COLO668 (cell line): ENCODE data around the gene TTC21A.
A peak's percentile ranks its signal among the peaks of the same experiment; 100 is the strongest.

ENCODE experiments used
- DNase-seq: peaks from one replicate; lab custom pipeline; 2025; ENCODE audit not compliant: unreplicated experiment; lab: John Stamatoyannopoulos, UW

Gene TTC21A

DNA sequence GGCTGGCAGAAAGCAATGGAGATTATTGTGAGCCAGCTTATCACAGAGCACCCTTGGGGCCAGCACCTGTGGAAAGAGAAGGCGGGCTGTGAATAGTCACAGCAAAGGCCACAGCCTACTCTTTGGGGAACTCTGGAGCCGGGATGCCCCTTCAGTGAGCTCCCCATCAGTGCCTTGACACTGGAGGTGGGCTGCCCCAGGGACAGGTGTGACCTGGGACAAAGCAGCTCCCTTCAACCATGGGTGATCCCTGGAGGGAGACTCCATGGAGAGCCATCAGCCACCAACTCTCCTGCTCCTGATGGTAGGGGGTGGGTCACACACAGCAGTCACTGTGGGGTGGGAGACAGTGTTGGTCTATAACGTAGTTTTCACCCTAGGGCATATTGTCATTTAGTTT is 5.8 kb downstream of the TTC21A start:
- DNase-seq, result no peak

GRCh38 chr3:39114456-39114855 is 7.0 kb downstream of the TTC21A start:
- no peak for DNase-seq

- DNase-seq, result no peak
These were observed 8.4 kb downstream of the TTC21A start for GRCh38 chr3:39115870-39116269.

DNA sequence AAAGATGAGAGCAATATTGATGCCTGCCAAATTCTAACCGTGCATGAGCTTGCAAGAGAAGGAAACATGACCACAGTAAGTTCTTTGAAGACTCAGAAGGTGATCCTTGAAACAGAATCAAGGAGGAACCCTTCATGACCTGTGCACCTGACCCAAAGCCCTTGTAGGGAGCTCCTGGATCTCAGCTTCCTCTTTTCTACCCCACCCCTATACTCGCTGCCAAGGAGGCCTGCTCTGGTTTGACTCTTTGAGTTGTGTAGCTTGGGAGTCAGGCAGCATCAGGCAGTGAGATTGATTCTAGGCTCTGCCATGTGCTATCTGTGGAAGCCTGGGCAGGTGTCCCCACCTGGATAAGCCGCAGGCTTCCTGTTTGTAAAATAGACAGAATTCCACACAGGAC is 10.6 kb downstream of the TTC21A start:
- DNase-seq, result no peak

DNA sequence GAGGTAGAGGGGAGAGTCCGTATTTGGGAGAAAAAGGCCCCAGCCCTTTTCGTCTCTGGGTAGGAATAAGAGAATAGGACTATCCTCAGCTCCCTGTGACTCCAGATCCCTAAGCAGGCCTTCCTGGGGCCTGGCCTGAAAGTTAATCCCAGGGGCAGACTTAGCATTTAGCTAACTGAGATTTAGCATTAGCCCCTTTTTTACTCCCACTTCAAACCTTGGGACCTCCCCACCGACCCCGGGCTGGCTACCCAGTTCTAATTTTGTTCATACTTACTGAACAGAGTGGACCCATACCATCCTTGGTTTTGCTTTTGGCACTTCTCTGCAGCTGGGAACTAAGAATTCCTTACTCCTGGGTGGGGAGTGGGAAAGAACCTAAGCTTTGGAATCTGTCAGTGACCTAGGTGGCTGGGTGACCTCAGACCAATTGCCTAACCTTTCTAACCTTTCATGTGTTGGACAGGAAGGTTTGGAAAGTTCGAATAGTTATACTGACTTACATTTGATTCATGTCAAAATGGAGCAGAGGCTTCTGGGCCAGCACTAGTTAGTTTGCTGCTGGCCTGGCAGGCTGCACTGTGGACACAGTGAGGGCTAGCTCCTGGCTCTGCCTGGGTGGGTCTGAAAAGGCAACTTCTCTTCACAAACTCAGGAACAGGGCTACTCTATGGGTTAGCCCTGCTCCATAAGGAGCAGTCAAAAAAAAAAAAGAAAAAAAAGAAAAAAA is 11.6 kb downstream of the TTC21A start:
- no peak for DNase-seq

DNA sequence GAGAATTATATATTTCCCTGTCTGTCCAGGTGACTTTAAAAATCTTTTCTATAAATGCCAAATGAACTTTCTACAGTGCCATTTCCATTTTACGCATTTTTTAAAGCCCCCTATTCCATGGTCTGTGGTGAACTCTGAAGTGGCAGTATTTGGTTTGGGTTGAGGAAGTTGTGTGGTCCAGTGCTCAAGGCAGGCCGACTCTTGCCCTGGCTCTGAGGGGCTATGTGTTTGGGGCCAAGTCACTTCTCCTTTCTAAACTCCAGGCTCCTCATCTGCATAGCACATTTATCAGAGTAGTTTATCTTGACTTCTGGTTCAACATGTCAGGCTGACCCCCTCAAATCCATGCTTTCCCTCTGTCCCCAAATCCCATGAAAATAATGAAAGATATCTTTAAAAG is 14.1 kb downstream of the TTC21A start:
- no peak for DNase-seq

DNA sequence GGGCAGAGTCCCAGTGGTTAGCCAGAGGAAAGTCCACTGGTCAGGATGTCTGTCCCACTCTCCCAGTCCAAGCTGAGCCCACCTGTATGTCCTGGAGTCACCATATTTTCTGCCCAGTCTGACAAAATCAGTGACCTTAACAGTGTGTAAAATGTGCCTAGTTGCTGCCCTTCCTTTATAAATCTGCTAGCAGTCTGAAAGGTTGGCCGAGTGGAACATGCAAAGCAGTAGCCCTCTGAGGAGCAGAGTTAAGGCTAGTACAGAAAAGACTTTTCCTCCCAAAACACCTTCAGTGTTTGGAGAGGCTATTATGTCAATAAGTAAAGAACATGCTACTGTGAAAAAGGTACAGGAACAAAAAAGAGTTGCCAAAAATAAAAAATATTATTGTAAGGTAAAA is 15.3 kb downstream of the TTC21A start:
- no peak for DNase-seq

- DNase-seq, result peak; percentile 3
These were observed 17.7 kb downstream of the TTC21A start for GRCh38 chr3:39124876-39125840.

DNA sequence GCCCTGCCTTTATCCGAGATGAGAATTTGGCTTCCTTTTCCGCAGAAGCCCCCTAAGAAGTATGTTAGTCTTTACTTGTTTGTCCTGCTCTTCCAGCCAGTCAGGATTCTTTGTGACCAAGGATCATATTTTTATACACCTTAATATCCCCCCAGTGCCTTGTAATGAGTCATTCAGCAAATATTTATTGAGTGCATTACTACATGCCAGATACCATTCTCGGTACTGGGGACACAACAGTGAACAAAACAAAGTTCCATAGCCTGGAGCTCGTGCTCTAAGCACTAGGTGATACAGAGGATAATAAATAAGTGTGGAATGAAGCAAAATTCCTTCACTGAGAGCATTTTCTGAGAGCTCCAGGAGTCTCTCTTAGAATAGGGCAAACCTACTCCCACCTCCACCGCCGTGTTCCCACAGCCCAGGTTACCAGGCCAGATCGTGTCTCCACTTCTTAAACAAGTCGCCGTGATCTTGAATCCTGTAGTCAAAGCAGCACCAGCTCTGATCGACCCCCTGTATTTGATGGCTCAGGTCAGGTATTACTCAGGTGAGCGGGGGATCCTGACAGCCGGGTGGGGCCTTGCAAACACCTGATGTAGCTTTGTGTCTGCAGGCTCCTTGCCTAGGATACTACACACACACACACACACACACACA is 18.5 kb downstream of the TTC21A start:
- no peak for DNase-seq

GRCh38 chr3:39126532-39127071 is 19.1 kb downstream of the TTC21A start:
- DNase-seq, result peak; percentile 25

DNA sequence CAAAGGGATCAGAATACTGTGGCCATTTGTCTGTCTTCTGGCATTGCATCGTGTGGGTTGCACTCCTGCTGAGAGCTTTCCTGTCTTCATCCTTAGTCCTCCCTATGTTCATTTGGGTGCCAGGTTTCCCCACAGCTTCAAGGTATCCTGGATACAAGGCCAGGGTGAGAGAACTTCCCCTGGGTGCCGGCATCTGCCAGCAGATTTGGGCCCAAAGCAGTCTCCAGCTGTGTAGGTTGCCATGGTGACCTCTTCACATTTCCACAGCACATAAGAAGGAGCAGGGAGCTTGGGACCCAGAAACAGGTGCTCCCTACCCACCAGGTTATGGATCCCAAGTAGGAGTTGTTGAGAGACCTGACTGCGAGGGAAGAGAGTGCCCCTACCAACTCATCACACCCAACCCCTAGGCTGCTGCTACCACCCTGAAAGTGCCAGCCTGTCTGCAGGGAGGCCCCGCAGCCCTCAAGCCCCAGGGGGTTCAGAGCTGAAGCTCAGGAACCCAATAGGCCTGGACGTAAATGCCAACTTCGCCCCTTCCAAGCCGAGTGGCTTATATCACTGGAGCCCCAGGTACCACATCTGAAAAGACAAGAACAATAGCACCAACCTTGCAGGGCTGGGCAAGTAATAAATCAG is 19.9 kb downstream of the TTC21A start:
- no peak for DNase-seq

- DNase-seq, result no peak
These were observed 20.4 kb downstream of the TTC21A start for GRCh38 chr3:39127908-39128304.

GRCh38 chr3:39128951-39129350 is 21.5 kb downstream of the TTC21A start:
- no peak for DNase-seq

GRCh38 chr3:39130026-39130425 is 22.5 kb downstream of the TTC21A start:
- DNase-seq, result no peak

DNA sequence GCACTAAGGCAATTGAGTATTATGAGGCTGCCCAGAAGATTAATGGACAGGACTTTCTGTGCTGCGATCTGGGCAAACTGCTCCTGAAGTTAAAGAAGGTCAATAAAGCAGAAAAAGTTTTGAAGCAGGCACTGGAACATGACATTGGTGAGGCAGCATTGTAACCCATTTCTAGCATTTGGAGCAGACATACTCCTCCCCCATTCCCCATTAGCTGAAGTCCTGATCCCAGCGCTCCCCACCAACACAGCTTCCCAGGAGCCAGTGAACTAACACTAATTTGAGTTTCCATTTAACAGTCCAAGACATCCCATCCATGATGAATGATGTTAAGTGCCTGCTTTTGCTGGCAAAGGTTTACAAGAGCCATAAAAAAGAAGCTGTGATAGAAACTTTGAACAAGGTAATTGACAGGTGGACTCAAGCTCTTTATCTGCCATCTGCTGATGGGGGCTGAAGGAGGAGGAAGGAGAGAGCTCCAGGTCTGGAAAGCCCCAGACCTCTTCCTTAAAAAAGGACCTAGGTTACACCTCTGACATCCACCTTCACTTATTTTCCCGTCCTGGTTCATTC is 23.3 kb downstream of the TTC21A start:
- DNase-seq, result no peak

DNA sequence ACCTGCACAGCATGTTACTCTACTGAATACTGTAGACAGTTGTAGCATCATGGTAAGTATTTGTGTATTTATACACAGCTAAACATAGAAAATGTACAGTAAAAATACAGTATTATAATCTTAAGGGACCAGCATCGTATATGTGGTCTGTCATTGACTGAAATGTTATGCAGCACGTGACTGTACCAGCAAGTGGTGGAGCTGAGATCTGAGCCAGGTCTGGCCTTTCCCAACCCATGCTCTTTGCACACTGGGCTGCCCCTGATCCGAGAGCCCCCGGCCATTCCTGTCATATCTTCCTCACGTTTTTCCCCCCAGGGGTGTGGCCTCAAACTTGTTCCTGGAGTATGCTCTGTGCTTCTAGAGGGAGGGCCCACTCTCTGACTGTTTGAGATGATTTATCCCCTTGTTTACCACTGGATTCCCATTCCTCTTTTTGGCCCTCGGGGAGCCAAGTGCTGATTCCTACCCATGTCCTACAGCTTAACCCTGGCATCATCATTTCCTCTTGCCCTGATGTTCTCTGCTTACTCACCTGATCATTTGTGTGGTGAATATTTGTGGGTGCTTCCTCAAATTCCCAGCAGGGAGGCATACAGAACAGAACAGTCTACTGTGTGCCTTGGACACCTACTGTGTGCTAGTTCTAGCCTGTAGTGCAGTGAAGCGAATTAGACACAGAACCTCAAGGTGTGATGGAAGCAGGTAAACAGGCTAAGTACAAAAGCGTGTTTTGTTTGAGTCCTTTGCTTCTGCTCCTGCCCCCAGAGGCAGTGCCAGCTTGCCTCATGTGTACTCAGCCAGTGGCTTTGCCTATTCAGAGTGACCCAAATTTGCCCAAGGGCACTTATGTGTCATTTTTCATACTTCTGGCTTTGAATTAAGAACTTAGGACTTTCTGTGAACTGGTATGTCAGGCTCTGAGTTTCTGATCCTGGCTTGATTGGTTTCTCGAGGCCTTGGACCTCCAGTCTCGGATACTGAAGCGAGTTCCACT is 24.9 kb downstream of the TTC21A start:
- DNase-seq, result no peak

DNA sequence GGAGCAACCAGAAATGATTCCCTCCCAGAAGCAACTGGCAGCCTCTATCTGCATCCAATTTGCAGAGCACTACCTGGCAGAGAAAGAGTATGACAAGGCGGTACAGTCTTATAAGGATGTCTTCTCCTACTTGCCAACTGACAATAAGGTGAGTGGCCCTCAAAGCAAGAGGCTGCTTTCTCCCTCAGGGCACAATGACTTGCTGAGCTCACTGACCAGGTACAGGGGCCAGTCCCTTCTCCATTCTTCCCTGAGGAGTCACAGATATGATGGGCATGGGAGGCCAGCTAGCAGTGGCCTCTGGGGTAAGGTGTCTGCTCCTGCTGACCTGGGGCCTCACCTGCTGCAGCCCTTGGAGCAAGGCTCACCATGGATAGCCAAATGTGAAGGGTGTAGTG is 25.6 kb downstream of the TTC21A start:
- DNase-seq, result no peak

DNA sequence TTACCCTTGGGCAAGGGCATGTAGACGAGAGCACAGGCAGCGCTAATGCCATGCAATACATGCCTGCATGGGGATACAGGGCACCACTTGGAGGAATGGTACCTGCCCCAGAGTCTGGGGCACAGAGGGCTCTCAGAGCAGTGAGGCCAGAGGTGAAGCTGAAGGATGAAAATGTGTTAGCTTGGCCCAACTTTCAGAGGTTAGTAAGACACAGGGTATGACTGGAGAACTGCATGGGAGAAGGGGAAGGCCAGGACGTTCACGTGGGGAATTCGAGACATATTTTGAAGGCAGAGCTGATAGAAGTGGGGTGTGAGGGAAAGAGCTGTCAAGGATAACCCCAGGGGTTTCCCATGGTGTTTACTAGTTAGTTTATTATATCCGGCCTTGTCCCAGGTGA is 26.3 kb downstream of the TTC21A start:
- no peak for DNase-seq

DNA sequence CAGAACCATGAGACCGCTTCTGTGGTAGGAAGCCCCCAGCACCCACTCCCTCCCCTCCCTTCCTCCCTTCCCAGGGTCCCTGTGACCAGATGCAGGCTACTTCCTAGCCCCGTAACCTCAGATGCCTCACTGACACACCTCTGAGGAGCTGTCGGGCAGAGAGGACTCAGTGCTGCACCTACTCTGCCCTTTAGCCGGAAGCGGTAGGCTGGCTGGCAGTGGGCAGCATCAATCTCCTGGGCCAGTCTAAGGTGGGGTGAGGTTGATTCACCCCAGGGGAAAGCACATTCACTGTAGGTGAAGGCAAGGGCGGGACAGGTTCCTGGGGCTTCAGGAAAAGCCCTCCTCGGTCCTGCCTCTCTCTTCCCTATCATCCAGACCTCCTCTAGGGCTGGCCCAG is 26.8 kb downstream of the TTC21A start:
- DNase-seq, result no peak
